Type B pancreatic cell (in vitro differentiated cells): ENCODE data around the gene CDKN3. TPM values are rescaled to one million over a fixed set of nuclear protein-coding genes. Genes with fewer than 3 reads are reported as not detected.
A peak's percentile ranks its signal among the peaks of the same experiment; 100 is the strongest.

Experiments
- DNase-seq: peaks from one replicate; pipeline ENCODE4 v3.0.0; 2021; ENCODE audit warnings: mixed read lengths; ENCODE audit not compliant: unreplicated experiment; ENCODE audit errors: extremely low spot score
- H3K27ac Mint-ChIP-seq: 2 replicates; pipeline ENCODE4 v1.8.0; 2021; ENCODE audit warnings: mild to moderate bottlenecking, mixed read lengths
- H3K27me3 Mint-ChIP-seq: 2 replicates; pipeline ENCODE4 v1.8.0; 2021; ENCODE audit warnings: mixed read lengths
- H3K36me3 Mint-ChIP-seq: 2 replicates; pipeline ENCODE4 v1.8.0; 2021; ENCODE audit warnings: mixed read lengths
- H3K4me1 Mint-ChIP-seq: one replicate; pipeline ENCODE4 v1.8.0; 2021; ENCODE audit warnings: mixed read lengths; ENCODE audit not compliant: unreplicated experiment
- H3K4me3 Mint-ChIP-seq: 2 replicates; pipeline ENCODE4 v1.8.0; 2021; ENCODE audit warnings: mild to moderate bottlenecking, mixed read lengths
- H3K9me3 Mint-ChIP-seq: 2 replicates; pipeline ENCODE4 v1.8.0; 2021; ENCODE audit warnings: mixed read lengths
- CTCF ChIP-seq: fragments of 200-600 bp; sonication (generic); conservative IDR thresholded peaks from 2 replicates; pipeline ENCODE4 v1.5.0; 2021; ENCODE audit warnings: antibody characterized with exemption, mild to moderate bottlenecking
- long read RNA-seq: library from polyadenylated mRNA; unstranded; transcript quantifications from one replicate; pipeline ENCODE4 v2.0.0, GENCODE V29; 2020
- total RNA-seq: library from RNA; stranded (reverse); gene quantifications from 2 replicates; pipeline ENCODE4 v1.2.1, GENCODE V29; 2021; ENCODE audit warnings: low replicate concordance

The CDKN3 gene
- 10.2 and 31.0 TPM in 2 replicates for total RNA-seq
- long read RNA-seq, transcript CDKN3-202 (8 exons, 893 nt): major isoform, 6 of 9 reads
- long read RNA-seq, partial matches to known transcripts: 1 of 9 reads
- long read RNA-seq, other reads (novel, unspliced or antisense): 2 of 9 reads

DNA sequence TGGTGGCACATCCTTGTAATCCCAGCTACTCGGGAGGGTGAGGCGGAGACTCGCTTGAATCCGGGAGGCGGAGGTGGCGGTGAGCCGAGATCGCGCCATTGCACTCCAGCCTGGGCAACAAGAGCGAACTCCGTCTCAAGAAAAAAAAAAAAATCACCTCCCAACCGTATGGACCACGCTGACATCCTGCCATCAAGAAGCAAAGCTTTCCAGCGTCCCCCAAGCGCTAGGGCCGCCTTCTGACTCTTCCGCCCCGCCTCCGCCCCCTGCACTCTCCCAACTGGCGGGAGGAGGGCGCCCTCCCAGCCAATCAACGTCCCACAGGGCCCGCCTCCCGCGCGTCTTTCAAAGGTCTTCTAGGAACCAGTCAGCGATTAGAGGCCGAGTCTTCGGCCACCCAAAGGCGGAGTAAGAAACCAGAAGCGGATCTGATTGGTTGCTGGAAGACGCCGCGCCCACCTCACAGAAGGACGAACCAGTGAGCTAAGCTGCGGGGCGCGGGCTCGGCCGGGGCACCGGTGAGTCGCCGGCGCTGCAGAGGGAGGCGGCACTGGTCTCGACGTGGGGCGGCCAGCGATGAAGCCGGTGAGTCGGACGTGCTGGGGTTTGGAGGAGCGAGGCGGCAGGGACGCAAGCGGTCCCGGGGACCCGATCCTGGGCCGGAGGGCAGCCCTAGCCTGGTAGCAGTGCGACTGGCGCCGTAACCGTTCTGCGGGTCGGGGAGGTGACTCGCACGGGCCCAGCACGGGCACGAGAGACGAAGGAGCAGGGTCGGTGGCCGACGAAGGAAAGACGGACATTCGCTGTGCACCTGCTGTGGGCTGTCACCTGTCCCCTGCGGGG lies at the start of gene CDKN3:
Gene CDKN3, plus strand, starts transcription at position 515 of the 843 bp plus-strand sequence. Its CDS starts 62 bp downstream, at position 577.
- H3K4me3 Mint-ChIP-seq: peak within 1 kb of the TSS; percentile 92
- H3K9me3 Mint-ChIP-seq: no peaks in the 10 kb centered on the region
- peaks cover 6% of the 10 kb centered on the region for H3K36me3 Mint-ChIP-seq
- DNase-seq: peak; percentile 97
- peaks cover 17% of the 10 kb centered on the region for H3K4me1 Mint-ChIP-seq
- peak; percentile 57 for TF ChIP-seq CTCF
- H3K27ac Mint-ChIP-seq: peak within 1 kb of the TSS; percentile 79
- H3K27me3 Mint-ChIP-seq: peaks cover 3% of the 10 kb centered on the region

- Mint-ChIP-seq H3K9me3 (no peaks in the 10 kb centered on the region), H3K36me3 (no peaks in the 10 kb centered on the region), H3K4me3 (no peak overlapping the region), H3K27ac (no peak overlapping the region), H3K27me3 (peaks cover 14% of the 10 kb centered on the region), H3K4me1 (peaks cover 35% of the 10 kb centered on the region)
- DNase-seq: no peak
- TF ChIP-seq CTCF: no peak
Observed at GRCh38 chr14:54347044-54347443, 49.8 kb upstream of the CDKN3 start.

DNA sequence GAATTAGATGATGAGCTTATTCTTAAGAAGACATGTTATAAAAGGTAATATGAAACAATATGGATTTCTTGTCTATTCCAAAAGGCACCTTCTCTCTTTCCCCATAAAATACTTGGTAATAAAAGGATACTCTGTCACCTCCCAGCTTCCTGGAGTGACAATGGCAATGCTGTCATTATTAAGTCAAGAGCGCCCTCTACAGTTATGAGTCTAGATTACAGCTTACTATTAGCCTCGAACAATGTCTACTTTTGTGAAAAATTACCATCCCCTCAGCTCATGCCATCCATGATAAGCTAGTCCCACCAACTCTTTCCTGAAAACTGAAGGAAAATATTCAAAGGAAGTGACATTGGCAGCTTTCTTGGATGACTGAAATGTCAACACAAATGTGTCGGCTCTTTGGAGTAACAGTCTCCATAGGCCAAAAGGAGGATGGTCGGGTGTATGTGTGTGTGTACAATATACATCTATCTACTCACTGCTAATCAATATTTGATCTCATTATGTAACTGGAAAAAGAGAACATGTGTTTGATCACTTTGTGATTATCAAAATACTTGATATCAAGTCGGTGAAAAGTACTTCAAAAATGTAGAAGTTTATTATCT lies 48.7 kb upstream of the CDKN3 start:
- TF ChIP-seq CTCF: peak; percentile 93
- Mint-ChIP-seq H3K27ac (no peak overlapping the region), H3K4me3 (no peak overlapping the region), H3K9me3 (no peaks in the 10 kb centered on the region), H3K4me1 (peaks cover 33% of the 10 kb centered on the region), H3K36me3 (no peaks in the 10 kb centered on the region), H3K27me3 (peaks cover 14% of the 10 kb centered on the region)
- no peak for DNase-seq

GRCh38 chr14:54348923-54349620 lies 47.7 kb upstream of the CDKN3 start:
- Mint-ChIP-seq H3K4me1 (peaks cover 29% of the 10 kb centered on the region), H3K4me3 (peak overlapping the region; percentile 46), H3K27me3 (peaks cover 14% of the 10 kb centered on the region), H3K9me3 (no peaks in the 10 kb centered on the region), H3K36me3 (no peaks in the 10 kb centered on the region), H3K27ac (peak overlapping the region; percentile 46)
- no peak for DNase-seq
- no peak for TF ChIP-seq CTCF

DNA sequence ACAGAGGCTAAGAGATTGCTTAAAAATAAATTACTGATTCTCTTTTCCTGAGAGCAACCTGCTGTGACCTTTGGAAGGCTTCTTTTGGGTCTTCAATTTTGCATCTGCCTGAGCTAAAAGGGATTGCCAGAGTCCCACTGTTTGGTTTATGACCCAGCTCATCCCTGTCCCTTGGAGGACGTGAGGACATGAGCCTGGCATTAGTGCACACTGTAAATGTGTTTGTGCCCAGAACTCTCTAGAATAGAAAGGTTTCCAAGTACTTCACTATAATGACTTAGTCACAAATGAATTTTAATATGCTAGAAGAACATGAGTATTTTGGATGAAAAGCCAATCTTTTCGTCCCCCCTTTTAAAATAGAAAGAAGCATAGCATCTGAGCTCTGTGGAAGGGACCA lies 47.1 kb upstream of the CDKN3 start:
- Mint-ChIP-seq H3K9me3 (no peaks in the 10 kb centered on the region), H3K27ac (no peak overlapping the region), H3K4me1 (peaks cover 24% of the 10 kb centered on the region), H3K36me3 (no peaks in the 10 kb centered on the region), H3K27me3 (peaks cover 12% of the 10 kb centered on the region), H3K4me3 (peak overlapping the region; percentile 18)
- DNase-seq: no peak
- TF ChIP-seq CTCF: no peak
